ENCODE measurements around the gene NAV2.
"Not testable (repeated sequence)": the region's sequence is repeated elsewhere in the genome, so short reads cannot be mapped to it uniquely, and the experiment has no call there.

NAV2 gene

DNA sequence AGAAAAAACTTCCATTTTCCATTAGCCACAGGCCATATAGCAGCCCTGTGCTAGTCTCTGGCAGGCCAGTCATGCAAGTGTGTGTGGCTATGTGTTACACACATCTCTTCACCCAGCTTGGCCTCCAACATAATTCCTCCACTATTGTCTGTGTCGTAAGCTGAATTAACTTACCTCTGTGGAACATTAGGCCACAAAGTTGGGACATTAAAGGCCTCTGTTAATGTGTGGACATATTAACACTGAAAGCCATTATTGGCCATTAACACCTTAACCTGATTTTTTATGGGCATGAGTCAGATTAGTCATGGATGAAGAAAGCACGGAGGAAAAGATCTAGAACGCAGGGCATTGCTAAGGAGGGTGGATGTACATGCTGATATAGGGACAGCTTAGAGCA is 347.5 kb downstream of the NAV2 start:
- FAIRE-seq (no peak), DNase-seq (ENCODE audit: insufficient read length, low spot score) (no peak)
- TF ChIP-seq POLR2A (IDR thresholded peaks at IDR 0.05; ENCODE audit: low read depth, low read length): no peak

DNA sequence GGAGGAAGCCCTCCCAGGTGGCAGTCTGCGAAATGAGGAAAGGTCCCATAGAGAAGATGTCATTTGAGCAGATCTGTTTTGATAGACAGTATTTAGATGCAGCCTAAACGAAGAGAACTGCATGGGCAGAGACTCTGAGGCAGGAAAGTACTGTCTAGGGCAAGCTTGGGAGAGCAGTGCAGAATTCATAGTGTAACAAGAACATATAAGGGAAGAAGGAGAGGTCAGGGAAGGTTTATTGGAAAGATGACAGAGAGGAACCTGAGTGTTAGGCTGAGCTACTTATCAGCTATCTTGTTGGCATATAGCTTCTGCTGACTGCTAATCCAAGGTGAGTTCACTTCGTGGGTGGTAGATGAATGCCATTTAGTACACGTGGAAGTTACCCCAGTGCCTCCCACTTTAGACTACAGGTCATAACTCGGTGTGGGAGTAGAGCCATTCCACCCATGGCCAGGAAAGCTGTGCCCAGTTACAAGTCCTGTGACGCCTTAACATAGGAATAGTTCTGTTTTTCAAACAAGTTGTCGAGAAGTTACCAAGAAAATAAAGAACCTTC is 348.1 kb downstream of the NAV2 start:
- no peak for DNase-seq (ENCODE audit: insufficient read length, low spot score)
- no peak for FAIRE-seq

GRCh38 chr11:20061776-20062175 is 349.1 kb downstream of the NAV2 start:
- TF ChIP-seq POLR2A (IDR thresholded peaks at IDR 0.05; ENCODE audit: low read depth, low read length): no peak
- no peak for DNase-seq (ENCODE audit: insufficient read length, low spot score)
- FAIRE-seq: no peak

More for the DNA sequence above, 348.1 kb downstream of the NAV2 start:
- no peak for TF ChIP-seq POLR2A (IDR thresholded peaks at IDR 0.05; ENCODE audit: low read depth, low read length)

GRCh38 chr11:20064961-20065405 is 352.3 kb downstream of the NAV2 start:
- TF ChIP-seq POLR2A (IDR thresholded peaks at IDR 0.05; ENCODE audit: low read depth, low read length): no peak
- DNase-seq (ENCODE audit: insufficient read length, low spot score): no peak
- FAIRE-seq: no peak

DNA sequence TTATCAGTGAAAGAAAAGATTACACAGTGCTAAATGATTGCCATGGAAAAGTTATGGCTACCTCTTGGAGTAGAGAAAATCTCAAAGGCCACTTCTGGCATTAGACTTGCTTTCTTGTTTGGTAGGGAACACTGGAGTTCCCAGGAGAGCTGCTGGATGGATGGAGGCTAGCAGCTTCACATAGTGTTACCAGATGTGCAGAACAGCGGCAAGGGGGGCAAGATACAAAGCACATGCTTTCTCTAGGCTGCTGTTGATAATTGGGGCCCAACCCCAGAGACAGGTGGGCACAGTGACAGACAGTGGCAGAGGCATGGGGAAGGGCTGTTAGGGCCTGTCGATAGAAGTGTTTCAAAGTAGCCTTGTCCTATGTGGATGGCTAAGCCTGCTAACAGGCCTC is 352.8 kb downstream of the NAV2 start:
- TF ChIP-seq POLR2A (IDR thresholded peaks at IDR 0.05; ENCODE audit: low read depth, low read length): no peak
- no peak for DNase-seq (ENCODE audit: insufficient read length, low spot score)
- no peak for FAIRE-seq

- no peak for DNase-seq (ENCODE audit: insufficient read length, low spot score)
- FAIRE-seq: no peak
- no peak for TF ChIP-seq POLR2A (IDR thresholded peaks at IDR 0.05; ENCODE audit: low read depth, low read length)
Observed at GRCh38 chr11:20066013-20066782, 353.6 kb downstream of the NAV2 start.

- FAIRE-seq (no peak), DNase-seq (ENCODE audit: insufficient read length, low spot score) (no peak)
- TF ChIP-seq POLR2A (IDR thresholded peaks at IDR 0.05; ENCODE audit: low read depth, low read length): no peak
Observed at GRCh38 chr11:20066783-20067156, 354.1 kb downstream of the NAV2 start.

GRCh38 chr11:20067665-20068064 is 355.0 kb downstream of the NAV2 start:
- DNase-seq (ENCODE audit: insufficient read length, low spot score) (no peak), FAIRE-seq (no peak)
- no peak for TF ChIP-seq POLR2A (IDR thresholded peaks at IDR 0.05; ENCODE audit: low read depth, low read length)

DNA sequence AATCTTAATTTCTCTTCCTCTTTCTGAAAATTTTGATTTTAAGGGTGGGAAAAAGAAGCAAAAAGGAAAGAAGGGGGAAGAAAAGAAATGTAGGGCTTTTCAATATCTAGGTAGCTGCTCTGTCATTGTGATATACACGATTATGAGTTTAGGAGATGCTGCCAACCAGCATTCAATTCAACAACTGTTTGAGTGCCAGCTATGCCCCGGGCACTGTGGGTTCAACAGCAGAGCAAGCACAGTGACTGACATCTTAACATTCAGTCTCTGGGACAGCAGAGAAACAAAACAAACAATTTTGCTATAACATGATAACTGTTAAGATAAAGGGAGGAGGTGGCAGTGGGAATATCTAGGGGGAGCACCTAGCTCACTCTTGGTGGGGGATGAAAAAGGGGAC is 356.1 kb downstream of the NAV2 start:
- FAIRE-seq (no peak), DNase-seq (ENCODE audit: insufficient read length, low spot score) (no peak)
- TF ChIP-seq POLR2A (IDR thresholded peaks at IDR 0.05; ENCODE audit: low read depth, low read length): no peak

DNA sequence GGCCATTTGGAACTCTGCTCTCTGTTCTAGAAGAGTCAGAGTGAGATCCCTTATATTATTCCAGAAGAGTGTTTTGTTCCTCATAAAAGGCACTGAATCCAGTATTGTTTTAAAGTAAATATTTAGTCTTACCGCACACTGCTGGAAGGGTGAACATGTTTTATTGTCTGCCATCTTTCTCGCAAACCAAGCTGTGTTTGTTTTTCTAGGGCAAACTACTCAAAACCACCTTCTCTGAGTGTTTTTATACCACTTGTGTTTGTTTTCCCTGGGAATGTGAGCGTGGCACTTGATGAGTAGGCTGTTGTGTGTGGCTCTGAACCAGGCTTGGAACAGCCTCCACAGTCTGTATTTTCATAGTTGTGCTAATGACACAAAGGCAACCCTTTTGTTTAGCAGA is 357.8 kb downstream of the NAV2 start:
- DNase-seq (ENCODE audit: insufficient read length, low spot score) (no peak), FAIRE-seq (no peak)
- TF ChIP-seq POLR2A (IDR thresholded peaks at IDR 0.05; ENCODE audit: low read depth, low read length): no peak

DNA sequence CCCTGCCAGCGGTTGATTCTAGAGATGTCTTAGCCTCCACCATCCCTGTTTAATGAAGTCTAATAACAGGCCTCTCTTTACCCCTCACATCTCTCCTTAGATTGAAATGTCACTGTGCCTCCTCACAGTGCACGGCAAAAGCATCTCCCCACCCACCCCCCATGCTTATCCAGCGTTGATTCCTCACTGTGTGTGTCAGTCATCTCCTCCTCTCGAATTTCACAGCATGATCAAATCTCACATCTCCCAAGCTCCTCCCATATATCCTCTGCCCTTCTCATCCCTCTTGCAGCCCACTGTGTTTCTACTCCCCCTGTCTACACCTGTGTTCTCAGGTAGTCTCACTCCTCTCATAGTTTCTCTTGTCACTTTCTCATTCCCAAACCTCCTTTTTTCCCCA is 363.0 kb downstream of the NAV2 start:
- TF ChIP-seq POLR2A (IDR thresholded peaks at IDR 0.05; ENCODE audit: low read depth, low read length): no peak
- DNase-seq (ENCODE audit: insufficient read length, low spot score) (no peak), FAIRE-seq (no peak)

- FAIRE-seq: no peak
- DNase-seq (ENCODE audit: insufficient read length, low spot score): no peak
- TF ChIP-seq POLR2A (IDR thresholded peaks at IDR 0.05; ENCODE audit: low read depth, low read length): no peak
Observed at GRCh38 chr11:20078846-20079245, 366.2 kb downstream of the NAV2 start.

GRCh38 chr11:20080032-20080685 is 367.5 kb downstream of the NAV2 start:
- no peak for FAIRE-seq
- no peak for DNase-seq (ENCODE audit: insufficient read length, low spot score)
- TF ChIP-seq POLR2A (IDR thresholded peaks at IDR 0.05; ENCODE audit: low read depth, low read length): no peak

DNA sequence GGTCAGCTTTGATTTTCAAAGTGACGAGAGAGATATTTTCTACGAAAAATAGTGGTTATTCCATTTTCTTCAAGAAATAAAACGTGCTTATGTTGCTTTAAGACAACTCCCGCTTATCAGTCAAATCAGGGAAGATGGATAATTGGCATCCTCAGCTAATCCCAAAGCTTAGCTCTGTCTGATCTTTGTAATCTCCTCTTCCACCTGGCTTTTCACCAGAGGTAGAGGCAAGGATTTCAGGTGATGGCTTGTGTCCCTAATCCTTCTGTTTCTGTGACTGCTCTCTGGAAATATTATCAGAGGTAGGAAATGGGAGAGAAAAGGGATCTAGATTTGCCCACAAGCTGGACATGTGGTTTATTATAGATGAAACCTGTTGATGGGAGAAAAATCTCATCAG is 368.7 kb downstream of the NAV2 start:
- TF ChIP-seq POLR2A (IDR thresholded peaks at IDR 0.05; ENCODE audit: low read depth, low read length): no peak
- FAIRE-seq: no peak

DNA sequence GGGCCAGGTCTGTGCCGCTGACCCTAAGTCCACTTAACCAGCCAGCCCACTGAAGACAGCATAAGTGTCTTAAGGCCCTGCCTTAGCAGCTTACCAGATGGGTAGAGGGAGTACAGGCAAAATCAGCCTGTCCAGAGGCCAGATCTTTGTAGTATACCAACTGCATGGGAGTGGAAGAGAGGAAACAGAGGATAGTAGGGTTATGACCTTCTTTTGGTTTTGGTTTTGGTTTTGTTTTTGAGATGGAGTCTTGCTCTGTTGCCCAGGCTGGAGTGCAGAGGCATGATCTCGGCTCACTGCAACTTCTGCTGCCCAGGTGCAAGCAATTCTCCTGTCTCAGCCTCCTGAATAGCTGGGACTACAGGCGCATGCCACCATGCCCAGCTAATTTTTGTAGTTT is 371.2 kb downstream of the NAV2 start:
- not testable (repeated sequence) for FAIRE-seq; DNase-seq (ENCODE audit: insufficient read length, low spot score)

More for the DNA sequence above, 368.7 kb downstream of the NAV2 start:
- DNase-seq (ENCODE audit: insufficient read length, low spot score): no peak

Data from H54 (cell line).